Stimulated activated CD8-positive, alpha-beta memory T cell treated with anti-CD3 and anti-CD28 coated beads, Interleukin-7, amount 100 ng/mL, for 48 hours (primary cell): ENCODE results near the gene LCN15.

Experiments used
- DNase-seq, 2 donors: peaks; one replicate each; pipeline ENCODE4 v3.0.0-alpha.2; 2020; ENCODE audit warnings: low read depth in 1 of 2; ENCODE audit errors: extremely low read depth in 1 of 2

Gene LCN15

GRCh38 chr9:136741883-136742571 lies 22.3 kb downstream of the LCN15 start:
- DNase-seq, result no peak

- no peak for DNase-seq
These were observed 23.1 kb downstream of the LCN15 start for GRCh38 chr9:136740971-136741882.

- no peak for DNase-seq
These were observed 23.8 kb downstream of the LCN15 start for GRCh38 chr9:136740491-136740890.

- no peak for DNase-seq
These were observed 24.2 kb downstream of the LCN15 start for GRCh38 chr9:136740069-136740468.

- no peak for DNase-seq
These were observed 24.8 kb downstream of the LCN15 start for GRCh38 chr9:136739509-136739908.

- no peak for DNase-seq
These were observed 25.4 kb downstream of the LCN15 start for GRCh38 chr9:136738960-136739359.

GRCh38 chr9:136735812-136736480 lies 28.4 kb downstream of the LCN15 start:
- no peak for DNase-seq

- DNase-seq, result no peak
These were observed 29.4 kb downstream of the LCN15 start for GRCh38 chr9:136734837-136735496.

- no peak for DNase-seq
These were observed 30.7 kb downstream of the LCN15 start for GRCh38 chr9:136733611-136734010.

- DNase-seq, result no peak
These were observed 31.7 kb downstream of the LCN15 start for GRCh38 chr9:136732444-136733178.

GRCh38 chr9:136729926-136730325 lies 34.4 kb downstream of the LCN15 start:
- no peak for DNase-seq

GRCh38 chr9:136729144-136729543 lies 35.2 kb downstream of the LCN15 start:
- no peak for DNase-seq

- DNase-seq, result no peak
These were observed 35.7 kb downstream of the LCN15 start for GRCh38 chr9:136728548-136729123.

- DNase-seq, result peak; percentile 77 to 81
These were observed 36.2 kb downstream of the LCN15 start for GRCh38 chr9:136728080-136728547.

GRCh38 chr9:136726631-136727191 lies 37.6 kb downstream of the LCN15 start:
- DNase-seq, result no peak

GRCh38 chr9:136726118-136726517 lies 38.2 kb downstream of the LCN15 start:
- no peak for DNase-seq

GRCh38 chr9:136725612-136726011 lies 38.7 kb downstream of the LCN15 start:
- no peak for DNase-seq

- no peak for DNase-seq
These were observed 39.5 kb downstream of the LCN15 start for GRCh38 chr9:136724772-136725171.

GRCh38 chr9:136723989-136724388 lies 40.3 kb downstream of the LCN15 start:
- DNase-seq, result no peak
